T1000 (cell line): Measurements from ENCODE around the gene JAML.

Experiments
- DNase-seq: peaks from one replicate; lab custom pipeline; 2025; ENCODE audit warnings: mixed read lengths; lab: John Stamatoyannopoulos, UW

JAML gene

GRCh38 chr11:118239509-118240205 is 14.8 kb upstream of the JAML start:
- no peak for DNase-seq

- no peak for DNase-seq
Measured at GRCh38 chr11:118238929-118239328, 14.1 kb upstream of the JAML start.

GRCh38 chr11:118238421-118238820 is 13.6 kb upstream of the JAML start:
- no peak for DNase-seq

- no peak for DNase-seq
Measured at GRCh38 chr11:118236170-118236569, 11.4 kb upstream of the JAML start.

- no peak for DNase-seq
Measured at GRCh38 chr11:118234833-118235232, 10.0 kb upstream of the JAML start.

GRCh38 chr11:118233850-118234249 is 9.0 kb upstream of the JAML start:
- DNase-seq = no peak

- DNase-seq = no peak
Measured at GRCh38 chr11:118233377-118233776, 8.6 kb upstream of the JAML start.

- DNase-seq = no peak
Measured at GRCh38 chr11:118232659-118233058, 7.8 kb upstream of the JAML start.

GRCh38 chr11:118231461-118231860 is 6.7 kb upstream of the JAML start:
- no peak for DNase-seq

- no peak for DNase-seq
Measured at GRCh38 chr11:118230088-118230487, 5.3 kb upstream of the JAML start.

- no peak for DNase-seq
Measured at GRCh38 chr11:118229274-118229847, 4.5 kb upstream of the JAML start.

- no peak for DNase-seq
Measured at GRCh38 chr11:118227865-118228785, 3.3 kb upstream of the JAML start.

GRCh38 chr11:118226781-118227180 is 2.0 kb upstream of the JAML start:
- no peak for DNase-seq

- no peak for DNase-seq
Measured at GRCh38 chr11:118226296-118226695, 1.5 kb upstream of the JAML start.

- DNase-seq = no peak
Measured at GRCh38 chr11:118223992-118224391, 819 bp downstream of the JAML start.

GRCh38 chr11:118223570-118223969 is 1.2 kb downstream of the JAML start:
- no peak for DNase-seq

- no peak for DNase-seq
Measured at GRCh38 chr11:118222437-118222836, 2.4 kb downstream of the JAML start.

- DNase-seq = no peak
Measured at GRCh38 chr11:118221419-118221818, 3.4 kb downstream of the JAML start.

GRCh38 chr11:118219732-118220131 is 5.1 kb downstream of the JAML start:
- DNase-seq = no peak

GRCh38 chr11:118219244-118219643 is 5.6 kb downstream of the JAML start:
- no peak for DNase-seq

GRCh38 chr11:118217575-118217974 is 7.2 kb downstream of the JAML start:
- DNase-seq = no peak

GRCh38 chr11:118216621-118217481 is 8.0 kb downstream of the JAML start:
- DNase-seq = no peak
